ENCODE data around the gene GNB1. TPM values are rescaled to one million over a fixed set of nuclear protein-coding genes. Genes with fewer than 3 reads are reported as not detected.

Gene GNB1
- total RNA-seq, 1 donor from 2014 or later, result 328 TPM

DNA sequence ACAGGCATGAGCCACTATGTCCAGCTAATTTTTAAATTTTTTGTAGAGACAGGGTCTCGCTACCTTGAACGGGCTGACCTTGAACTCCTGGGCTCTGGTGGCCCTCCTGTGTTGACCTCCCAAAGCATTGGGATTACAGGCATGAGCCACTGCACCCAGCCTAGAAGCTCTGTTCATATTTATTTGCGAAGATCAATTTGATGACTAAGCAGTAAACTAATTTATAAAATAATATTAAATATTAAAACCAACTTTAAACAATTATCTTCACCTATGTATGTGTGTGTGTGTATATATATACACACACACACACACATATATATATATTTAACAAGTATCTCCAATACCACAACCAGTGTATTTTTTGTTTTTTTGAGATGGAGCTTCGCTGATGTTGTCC, 117.0 kb downstream of the GNB1 start:
- Histone ChIP-seq H3K27me3 (no peaks in the 10 kb centered on the region), H3K4me3 (no peak overlapping the region), H3K4me1 (peaks cover 30% of the 10 kb centered on the region), H3K36me3 (peaks cover 15% of the 10 kb centered on the region), H3K9me3 (no peaks in the 10 kb centered on the region), H3K27ac (no peak overlapping the region)
- intact Hi-C loops (cut with DNase I), result no loop called here
- TF ChIP-seq, protein P1, sequence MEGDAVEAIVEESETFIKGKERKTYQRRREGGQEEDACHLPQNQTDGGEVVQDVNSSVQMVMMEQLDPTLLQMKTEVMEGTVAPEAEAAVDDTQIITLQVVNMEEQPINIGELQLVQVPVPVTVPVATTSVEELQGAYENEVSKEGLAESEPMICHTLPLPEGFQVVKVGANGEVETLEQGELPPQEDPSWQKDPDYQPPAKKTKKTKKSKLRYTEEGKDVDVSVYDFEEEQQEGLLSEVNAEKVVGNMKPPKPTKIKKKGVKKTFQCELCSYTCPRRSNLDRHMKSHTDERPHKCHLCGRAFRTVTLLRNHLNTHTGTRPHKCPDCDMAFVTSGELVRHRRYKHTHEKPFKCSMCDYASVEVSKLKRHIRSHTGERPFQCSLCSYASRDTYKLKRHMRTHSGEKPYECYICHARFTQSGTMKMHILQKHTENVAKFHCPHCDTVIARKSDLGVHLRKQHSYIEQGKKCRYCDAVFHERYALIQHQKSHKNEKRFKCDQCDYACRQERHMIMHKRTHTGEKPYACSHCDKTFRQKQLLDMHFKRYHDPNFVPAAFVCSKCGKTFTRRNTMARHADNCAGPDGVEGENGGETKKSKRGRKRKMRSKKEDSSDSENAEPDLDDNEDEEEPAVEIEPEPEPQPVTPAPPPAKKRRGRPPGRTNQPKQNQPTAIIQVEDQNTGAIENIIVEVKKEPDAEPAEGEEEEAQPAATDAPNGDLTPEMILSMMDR (IDR thresholded peaks at IDR 0.05), result no peak
- DNase-seq (no peak), ATAC-seq (no peak)

DNA sequence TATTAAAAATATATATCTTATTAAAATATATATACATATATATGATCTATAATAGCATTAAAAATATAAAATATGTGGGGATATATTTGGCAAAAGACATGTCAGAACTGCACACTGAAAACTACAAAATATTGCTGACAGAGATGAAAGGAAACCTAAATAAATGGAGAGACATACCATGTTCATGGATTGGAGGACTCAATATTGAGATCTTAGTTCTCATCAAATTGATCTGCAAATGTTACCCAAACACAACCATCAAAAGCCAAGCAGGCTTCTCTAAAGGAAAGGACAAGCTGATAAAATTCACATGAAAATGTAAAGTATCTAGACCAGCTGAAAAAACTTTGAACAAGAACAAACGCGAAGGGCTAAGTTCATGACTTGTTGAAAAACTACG, 119.8 kb downstream of the GNB1 start:
- H3K27me3 ChIP-seq, result no peaks in the 10 kb centered on the region
- DNase-seq, result no peak
- intact Hi-C loops (cut with DNase I), result no loop called here
- H3K27ac ChIP-seq, result no peak overlapping the region
- H3K4me1 ChIP-seq, result peaks cover 19% of the 10 kb centered on the region
- TF ChIP-seq, protein P1 (IDR thresholded peaks at IDR 0.05), result no peak
- H3K9me3 ChIP-seq, result no peaks in the 10 kb centered on the region
- H3K36me3 ChIP-seq, result peaks cover 27% of the 10 kb centered on the region
- no peak overlapping the region for H3K4me3 ChIP-seq
- ATAC-seq, result no peak

DNA sequence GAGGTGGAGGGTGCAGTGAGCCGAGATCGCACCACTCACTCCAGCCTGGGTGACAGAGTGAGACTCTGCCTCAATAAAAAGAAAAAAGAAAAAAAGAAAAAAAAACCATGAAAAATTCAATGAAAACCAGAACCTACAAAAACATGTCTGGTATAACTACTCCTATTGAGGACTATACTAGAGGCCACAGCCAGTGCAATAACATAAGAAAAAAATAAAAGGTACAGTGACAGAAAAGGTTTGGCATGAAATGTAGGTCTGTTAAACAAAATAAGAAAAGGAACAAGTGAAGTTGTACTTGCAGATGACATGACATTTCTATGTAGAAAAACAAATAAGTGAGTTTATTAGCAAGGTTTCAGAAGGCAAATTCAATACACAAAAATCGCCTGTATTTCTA, 120.8 kb downstream of the GNB1 start:
- TF ChIP-seq, protein P1 (IDR thresholded peaks at IDR 0.05), result no peak
- Histone ChIP-seq H3K27ac (no peak overlapping the region), H3K4me3 (no peak overlapping the region), H3K4me1 (peaks cover 9% of the 10 kb centered on the region), H3K36me3 (peaks cover 28% of the 10 kb centered on the region), H3K27me3 (no peaks in the 10 kb centered on the region), H3K9me3 (no peaks in the 10 kb centered on the region)
- ATAC-seq, result no peak
- no peak for DNase-seq
- intact Hi-C loops (cut with DNase I), result no loop called here

DNA sequence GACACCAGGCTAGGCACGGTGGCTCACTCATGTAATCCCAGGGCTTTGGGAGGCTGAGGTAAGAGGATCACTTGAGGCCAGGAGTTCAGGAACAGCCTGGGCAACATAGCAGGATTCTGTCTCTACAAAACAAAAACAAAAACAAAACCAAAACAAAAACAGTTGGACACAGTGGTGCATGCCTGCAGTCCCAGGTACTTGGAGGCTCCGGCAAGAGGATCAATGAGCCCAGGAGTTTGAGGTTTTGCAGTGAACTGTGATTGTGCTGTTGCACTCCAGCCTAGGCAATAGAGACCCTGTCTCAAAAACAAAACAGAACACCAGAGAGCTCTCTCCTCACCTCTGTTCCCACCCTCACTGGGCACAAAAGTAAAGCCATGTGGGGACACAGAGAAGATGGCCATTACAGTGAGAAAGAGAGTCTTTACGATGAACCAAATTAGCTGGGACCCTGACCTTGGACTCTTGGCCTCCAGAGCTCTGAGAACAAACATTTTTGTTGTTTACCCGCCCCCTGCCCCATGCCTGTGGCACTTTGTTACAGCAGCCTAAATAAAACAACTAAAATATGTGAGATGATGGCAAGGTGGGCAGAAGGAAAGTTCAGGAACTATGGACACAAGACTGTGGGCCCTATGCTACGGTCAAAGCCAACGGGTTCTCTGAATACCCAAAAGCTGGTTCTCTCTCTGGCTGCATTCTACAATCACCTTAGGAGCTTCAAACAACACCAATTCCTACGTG, 122.5 kb downstream of the GNB1 start:
- H3K4me1 ChIP-seq, result peaks cover 11% of the 10 kb centered on the region
- intact Hi-C loops (cut with DNase I), result no loop called here
- no peak overlapping the region for H3K4me3 ChIP-seq
- H3K27ac ChIP-seq, result no peak overlapping the region
- TF ChIP-seq, protein P1 (IDR thresholded peaks at IDR 0.05), result no peak
- DNase-seq (no peak), ATAC-seq (no peak)
- no peaks in the 10 kb centered on the region for H3K9me3 ChIP-seq
- no peaks in the 10 kb centered on the region for H3K27me3 ChIP-seq
- peaks cover 44% of the 10 kb centered on the region for H3K36me3 ChIP-seq

DNA sequence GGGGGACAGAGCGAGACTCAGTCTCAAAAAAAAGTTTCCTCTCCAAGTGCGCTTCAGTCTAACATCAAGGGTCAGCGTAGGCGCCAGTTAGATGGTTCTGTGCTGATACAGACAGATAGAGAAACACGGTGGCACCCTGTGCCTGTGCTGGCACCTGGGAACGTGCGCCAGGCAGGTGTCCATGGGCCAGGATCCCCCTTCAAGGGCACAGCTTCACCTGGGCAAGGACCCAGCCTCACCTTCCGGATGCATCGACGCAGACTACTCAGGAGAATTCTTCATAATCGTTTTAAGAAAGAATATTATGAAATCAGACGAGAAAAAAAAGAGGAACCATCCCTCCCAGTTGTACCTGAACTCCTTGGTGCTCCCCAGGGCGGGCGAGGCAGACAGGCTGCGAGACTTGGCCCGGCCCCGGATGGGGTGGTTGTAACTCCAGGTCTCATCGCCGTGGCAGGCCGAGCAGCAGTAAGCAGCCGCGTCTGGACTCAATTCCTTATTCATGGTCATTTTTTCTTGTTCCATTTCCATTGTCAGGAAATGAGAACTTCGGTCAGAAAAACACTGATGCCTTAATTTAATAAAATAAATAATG, 125.9 kb downstream of the GNB1 start:
- H3K9me3 ChIP-seq, result no peaks in the 10 kb centered on the region
- H3K4me3 ChIP-seq, result no peak overlapping the region
- DNase-seq (no peak), ATAC-seq (no peak)
- H3K27ac ChIP-seq, result no peak overlapping the region
- no peaks in the 10 kb centered on the region for H3K27me3 ChIP-seq
- TF ChIP-seq, protein P1 (IDR thresholded peaks at IDR 0.05), result no peak
- peaks cover 11% of the 10 kb centered on the region for H3K4me1 ChIP-seq
- intact Hi-C loops (cut with DNase I), result no loop called here
- peaks cover 67% of the 10 kb centered on the region for H3K36me3 ChIP-seq
